HL-60/S4 treated with retinoic acid at 250 ng/mL for 4 days and 3 days (cell line): ENCODE results near the gene PYGM.

Experiments
- in situ Hi-C: fragments of 300-500 bp; cut with MboI; formaldehyde crosslinking; loops from 2 replicates; pipeline ENCODE4 v1.7.0; 2022; ENCODE audit warnings: low sequenced_read_pairs

PYGM gene

GRCh38 chr11:64759722-64760719 is at the start of gene PYGM:
PYGM (minus strand) TSS chr11:64759974; CDS start chr11:64759898, 76 bp downstream.
- in situ Hi-C loops = no loop called here

DNA sequence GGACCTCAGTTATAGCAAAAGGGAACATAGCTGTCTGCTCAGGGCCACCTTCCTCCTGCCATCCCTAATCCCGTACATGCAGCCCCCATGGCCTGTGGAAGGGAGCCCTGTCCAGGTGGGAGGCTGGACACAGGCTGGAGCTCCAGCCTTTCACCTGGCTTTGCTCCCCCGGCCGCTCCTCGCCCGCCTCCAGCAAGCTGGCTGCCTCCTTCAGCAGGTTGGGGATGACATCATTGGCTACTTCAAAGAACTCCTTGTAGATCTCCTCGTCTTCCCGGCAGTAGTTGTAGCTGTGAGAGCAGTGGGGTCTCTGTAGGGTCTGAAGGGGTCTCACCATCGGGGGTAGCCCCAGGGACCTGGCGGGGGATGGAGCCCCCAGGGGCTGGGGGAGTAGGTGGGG is 45.7 kb upstream of the PYGM start:
- in situ Hi-C loops = no loop called here

DNA sequence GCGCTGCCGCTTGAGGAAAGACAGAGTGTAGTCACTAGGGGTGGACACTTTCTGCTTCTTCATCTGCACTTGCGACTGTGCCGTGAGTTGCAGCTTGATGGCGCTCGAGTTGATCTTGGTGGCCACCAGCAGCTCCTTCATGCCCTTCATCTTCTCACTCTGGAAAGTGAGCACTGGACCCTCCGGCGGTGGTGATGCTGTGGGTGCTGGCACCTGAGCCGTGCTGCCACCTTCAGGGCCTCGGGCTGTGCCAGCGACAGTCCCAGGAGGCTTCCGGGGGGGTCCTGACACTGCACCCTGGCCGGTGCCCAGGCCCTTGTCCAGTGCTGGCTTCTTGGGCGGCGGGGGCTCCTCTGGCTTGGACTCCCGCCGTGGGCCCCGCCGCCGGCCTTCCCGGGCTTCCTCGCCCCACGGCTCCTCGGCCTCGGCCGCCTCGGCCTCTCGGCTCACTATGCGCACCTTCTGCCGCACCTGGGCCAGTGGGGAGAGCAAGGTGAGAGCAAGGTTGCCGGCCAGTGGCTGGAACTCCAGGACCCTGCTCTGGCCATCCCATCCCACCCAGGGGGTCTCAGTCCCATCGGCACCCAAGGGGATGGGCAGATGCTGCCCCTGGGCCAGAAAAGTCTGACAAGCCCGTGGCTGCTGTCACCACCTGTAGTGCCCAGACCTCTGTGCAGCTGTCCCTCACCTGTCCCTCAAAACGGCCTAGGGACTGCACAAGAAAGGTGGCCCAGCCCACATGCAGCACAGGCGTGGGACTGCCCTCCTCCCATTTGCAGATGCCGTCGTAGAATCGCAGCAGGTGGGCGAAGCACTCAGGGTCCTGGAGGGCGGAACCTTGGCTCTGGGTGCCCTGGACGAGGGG is 44.8 kb upstream of the PYGM start:
- in situ Hi-C loops = no loop called here

GRCh38 chr11:64803846-64804345 is 44.1 kb upstream of the PYGM start:
- in situ Hi-C loops = no loop called here

GRCh38 chr11:64803158-64803845 is 43.5 kb upstream of the PYGM start, which contains the start of gene MAP4K2:
MAP4K2 (minus strand) TSS chr11:64803214; CDS start chr11:64803149, 65 bp downstream.
- in situ Hi-C loops = no loop called here

DNA sequence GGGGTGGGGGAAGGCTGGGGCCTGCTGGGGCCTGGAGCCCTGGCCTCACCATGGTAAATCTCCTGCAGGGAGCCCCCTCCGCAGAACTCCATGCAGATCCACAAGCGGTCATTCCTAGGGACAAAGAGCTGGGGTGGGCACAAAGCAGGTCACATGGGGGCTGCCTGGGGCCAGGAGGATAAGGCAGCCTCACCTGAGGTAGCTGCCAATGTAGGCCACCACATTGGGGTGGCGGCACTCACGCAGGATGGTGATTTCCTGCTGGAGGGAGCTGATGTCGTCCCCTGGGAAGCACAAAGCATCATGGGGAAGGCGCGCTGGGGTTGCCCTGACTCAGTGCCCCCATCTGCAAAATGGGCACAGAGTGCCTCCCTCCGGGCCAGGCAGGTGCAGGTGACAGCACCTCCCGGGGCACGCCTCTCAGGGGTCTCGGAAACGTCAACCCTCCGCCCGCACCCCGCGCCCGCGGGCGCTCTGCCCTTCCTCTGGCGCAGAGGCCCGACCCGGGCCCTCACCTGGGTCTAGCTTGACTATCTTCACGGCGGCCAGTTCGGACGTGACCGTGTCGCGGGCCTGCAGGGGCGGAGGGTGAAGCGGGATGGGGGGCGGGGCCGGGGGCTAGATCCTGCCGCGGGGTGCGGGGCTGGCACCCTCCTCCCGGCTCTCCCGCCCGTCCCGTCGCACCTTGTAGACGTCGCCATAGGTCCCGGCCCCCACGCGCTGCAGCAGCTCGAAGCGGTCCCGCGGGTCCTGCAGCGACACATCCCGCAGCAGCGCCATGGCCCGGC is 42.8 kb upstream of the PYGM start:
- in situ Hi-C loops = no loop called here

- in situ Hi-C loops = no loop called here
Measured at GRCh38 chr11:64801561-64802369, 42.0 kb upstream of the PYGM start.

- in situ Hi-C loops = no loop called here
Measured at GRCh38 chr11:64801158-64801464, 41.3 kb upstream of the PYGM start.

DNA sequence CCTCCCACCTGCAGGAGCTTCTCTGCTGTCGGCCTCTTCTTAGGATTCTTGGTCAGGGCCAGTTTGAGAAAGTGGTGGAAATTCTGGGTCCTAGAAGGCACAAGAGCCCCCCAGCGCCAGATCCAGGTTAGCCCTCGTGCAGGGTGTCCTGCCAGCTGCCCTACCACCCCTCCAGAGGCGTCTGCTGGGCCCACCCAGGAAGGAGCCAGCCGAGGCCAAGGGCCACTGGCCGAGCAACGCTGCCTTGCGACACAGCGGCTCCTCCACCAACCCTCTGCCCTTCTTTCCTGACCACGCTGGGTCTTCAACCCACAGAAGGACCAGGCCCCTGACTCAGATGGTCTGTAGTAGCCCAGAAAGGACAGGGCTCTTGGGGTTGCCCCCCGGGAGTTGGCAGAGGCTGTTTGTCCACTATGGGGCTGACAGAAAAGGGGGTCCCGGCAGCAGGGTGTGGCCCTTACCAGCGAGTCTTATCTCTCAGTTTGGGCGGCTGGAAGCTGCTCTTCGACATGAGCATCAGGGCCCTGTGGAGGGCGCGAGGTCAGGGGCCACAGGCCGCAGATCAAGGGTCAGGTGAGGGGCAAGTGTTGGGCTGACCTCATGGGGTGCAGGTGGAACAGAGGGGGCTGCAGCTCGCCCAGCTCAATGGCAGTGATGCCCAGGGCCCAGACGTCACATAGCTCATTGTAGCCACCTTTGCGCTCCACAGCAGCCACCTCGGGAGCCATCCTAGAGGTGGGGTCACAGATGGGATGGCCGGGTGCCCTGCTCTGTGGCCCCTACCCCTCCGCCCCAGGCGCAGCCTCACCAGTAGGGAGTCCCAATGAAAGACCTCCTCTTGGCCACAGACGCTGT is 40.8 kb upstream of the PYGM start:
- in situ Hi-C loops = no loop called here

- in situ Hi-C loops = no loop called here
Measured at GRCh38 chr11:64799623-64800302, 40.0 kb upstream of the PYGM start.

GRCh38 chr11:64799256-64799622 is 39.5 kb upstream of the PYGM start:
- in situ Hi-C loops = no loop called here

GRCh38 chr11:64796757-64797541 is 37.2 kb upstream of the PYGM start:
- in situ Hi-C loops = no loop called here

DNA sequence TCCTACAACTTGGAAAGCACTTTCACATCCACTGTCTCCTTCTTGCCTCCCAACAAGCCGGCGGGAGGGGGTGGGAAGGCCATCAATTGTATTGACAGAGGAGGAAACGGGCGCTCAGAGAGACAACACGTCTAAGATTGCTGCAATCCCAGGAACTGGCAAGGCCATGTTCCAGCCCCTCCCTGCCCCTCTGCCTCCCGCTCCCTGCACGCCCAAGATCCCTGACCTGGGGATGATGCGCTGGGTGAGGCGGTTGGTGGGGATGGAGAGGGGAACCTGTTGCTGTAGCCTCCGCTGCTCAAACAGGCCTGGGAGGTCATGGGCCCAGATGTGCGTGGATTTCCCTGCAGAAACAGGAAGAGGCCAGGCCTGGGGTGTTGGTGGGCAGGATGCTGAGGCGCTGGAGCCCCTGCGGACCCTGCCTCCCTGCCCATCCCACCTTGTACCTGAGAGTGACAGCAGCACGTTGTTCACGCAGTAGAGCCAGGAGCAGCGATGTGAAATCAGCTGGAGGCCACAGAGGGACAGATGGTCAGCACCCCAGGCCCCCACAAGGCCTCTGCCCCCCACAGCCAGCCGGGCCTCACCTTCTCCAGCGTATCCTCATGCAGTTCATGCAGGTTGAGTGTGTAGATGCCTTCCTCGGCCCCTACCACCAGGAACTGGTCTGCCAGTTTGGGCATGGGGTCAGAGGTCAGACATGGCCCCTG is 36.4 kb upstream of the PYGM start:
- in situ Hi-C loops = no loop called here

DNA sequence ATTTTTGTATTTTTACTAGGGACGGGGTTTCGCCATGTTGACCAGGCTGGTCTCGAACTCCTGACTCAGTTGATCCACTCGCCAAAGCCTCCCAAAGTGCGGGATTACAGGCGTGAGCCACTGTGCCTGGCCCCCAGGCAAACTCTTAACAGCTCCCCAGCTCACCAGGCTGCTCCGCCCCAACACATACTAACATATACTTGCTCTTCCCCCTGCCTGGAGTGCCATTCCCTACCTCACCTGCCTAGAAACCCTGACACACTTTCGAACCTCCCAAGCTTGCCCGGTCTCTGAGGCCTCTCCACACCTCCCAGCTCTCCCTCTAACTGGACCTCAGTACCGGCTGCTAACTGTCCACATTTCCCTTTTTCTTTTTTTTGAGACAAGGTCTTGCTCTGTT is 34.8 kb upstream of the PYGM start:
- in situ Hi-C loops = no loop called here

GRCh38 chr11:64793271-64794160 is 33.7 kb upstream of the PYGM start:
- in situ Hi-C loops = no loop called here
